Suprapubic skin (tissue), 4 donors: Measurements from ENCODE around the gene ACTR3C. TPM values are rescaled to one million over a fixed set of nuclear protein-coding genes. Genes with fewer than 3 reads are reported as not detected.
A peak's percentile ranks its signal among the peaks of the same experiment; 100 is the strongest.
"Not testable (repeated sequence)": the region's sequence is repeated elsewhere in the genome, so short reads cannot be mapped to it uniquely, and the experiment has no call there.

Source experiments
- DNase-seq, 2 donors: peaks; one replicate each; pipeline ENCODE4 v3.0.0-alpha.2; 2019; ENCODE audit warnings: low spot score in 2 of 2
- H3K27ac ChIP-seq: fragments of 200-600 bp; sonication (generic); one replicate; pipeline ENCODE4 v1.5.1; 2019
- H3K27me3 ChIP-seq: fragments of 200-600 bp; sonication (generic); one replicate; pipeline ENCODE4 v1.5.1; 2019
- H3K36me3 ChIP-seq: fragments of 200-600 bp; sonication (generic); one replicate; pipeline ENCODE4 v1.5.1; 2019
- H3K4me1 ChIP-seq: fragments of 200-600 bp; sonication (generic); one replicate; pipeline ENCODE4 v1.5.1; 2019
- H3K4me3 ChIP-seq: fragments of 200-600 bp; sonication (generic); one replicate; pipeline ENCODE4 v1.5.1; 2019; ENCODE audit warnings: mild to moderate bottlenecking
- H3K9me3 ChIP-seq: fragments of 200-600 bp; sonication (generic); one replicate; pipeline ENCODE4 v1.5.1; 2019
- WGBS: methylation state at CpG from one replicate; pipeline ENCODE4 v1.1.5; 2018; 5-methylcytosine and 5-hydroxymethylcytosine counted together
- total RNA-seq, 4 donors: library from RNA; depleted of rRNA; stranded (reverse); fragments of >200 nt; gene quantifications; one replicate each; pipeline ENCODE4 v1.1.0, GENCODE V29; 2016
- TF ChIP-seq, protein P1 (sequence below), 2 donors: fragments of 200-600 bp in 1 of 2; fragments of 450-650 bp in 1 of 2; sonication (generic) in 1 of 2; IDR thresholded peaks; one replicate each; pipeline ENCODE4 v1.5.1; 2016 to 2019; ENCODE audit warnings: antibody characterized with exemption in 2 of 2, mild to moderate bottlenecking in 1 of 2, moderate library complexity in 1 of 2

The ACTR3C gene
- total RNA-seq, 4 donors from 2014 or later, result 10.4 to 16.5 (median 13.1) TPM

DNA sequence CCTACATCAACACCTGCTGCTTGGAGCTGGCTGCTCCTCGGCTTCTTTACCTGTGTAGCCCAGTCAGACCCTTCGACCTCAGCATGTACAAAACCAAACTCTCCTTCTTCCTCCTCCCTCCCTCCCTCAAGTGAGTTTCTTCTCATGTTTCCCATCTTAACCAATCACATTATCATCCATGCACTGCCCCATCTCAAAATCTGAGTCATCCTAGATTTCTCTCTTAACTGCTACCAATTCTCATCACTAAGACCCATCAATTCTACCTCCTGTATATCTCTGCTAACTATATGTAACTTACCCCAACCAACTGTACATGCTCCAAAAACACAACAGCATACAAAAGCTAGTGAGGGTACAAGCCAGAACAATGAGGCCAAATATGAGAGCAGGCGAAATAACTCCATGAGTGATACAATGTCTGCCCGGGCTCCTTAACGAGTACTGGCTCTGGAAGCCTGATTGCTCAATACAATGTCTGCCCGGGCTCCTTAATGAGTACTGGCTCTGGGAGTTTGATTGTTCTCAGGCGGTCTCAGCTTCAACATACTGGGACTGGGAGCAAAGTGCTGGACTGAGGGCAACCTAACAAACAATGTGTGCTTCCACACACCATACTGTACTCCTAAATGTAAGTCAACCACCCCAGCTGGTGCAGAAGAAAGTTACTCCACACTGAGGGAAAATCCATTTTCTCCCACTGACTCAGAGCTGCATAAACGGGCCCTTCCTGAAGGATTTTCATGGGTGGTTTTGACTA is 18.7 kb downstream of the ACTR3C start:
- WGBS, result 95% methylated on average over 2 of the region's 8 CpGs
- not testable (repeated sequence) for H3K4me1 ChIP-seq, H3K36me3 ChIP-seq, H3K4me3 ChIP-seq, H3K9me3 ChIP-seq, DNase-seq, H3K27me3 ChIP-seq, H3K27ac ChIP-seq

DNA sequence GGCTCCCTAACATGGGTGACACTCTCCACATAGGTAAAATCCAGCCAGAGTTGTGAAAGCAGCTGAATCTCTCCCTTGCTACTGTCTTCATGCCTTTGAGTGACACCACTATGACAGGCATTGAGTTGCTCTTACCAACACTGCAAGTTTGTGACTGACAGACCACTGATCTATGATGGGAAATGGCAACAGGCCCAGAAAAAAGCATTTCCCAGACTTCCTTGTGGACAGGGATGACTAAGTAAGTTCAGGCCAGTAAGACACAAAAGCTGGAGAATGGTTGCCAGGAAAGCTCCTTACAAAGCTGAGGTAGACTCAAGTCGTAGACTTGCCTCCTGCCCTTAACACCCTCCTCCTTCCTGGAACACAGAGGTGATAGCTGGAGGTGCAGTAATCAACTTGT is 20.4 kb downstream of the ACTR3C start:
- 67% methylated on average over 1 of the region's 1 CpG for WGBS
- DNase-seq, result not testable (repeated sequence)

DNA sequence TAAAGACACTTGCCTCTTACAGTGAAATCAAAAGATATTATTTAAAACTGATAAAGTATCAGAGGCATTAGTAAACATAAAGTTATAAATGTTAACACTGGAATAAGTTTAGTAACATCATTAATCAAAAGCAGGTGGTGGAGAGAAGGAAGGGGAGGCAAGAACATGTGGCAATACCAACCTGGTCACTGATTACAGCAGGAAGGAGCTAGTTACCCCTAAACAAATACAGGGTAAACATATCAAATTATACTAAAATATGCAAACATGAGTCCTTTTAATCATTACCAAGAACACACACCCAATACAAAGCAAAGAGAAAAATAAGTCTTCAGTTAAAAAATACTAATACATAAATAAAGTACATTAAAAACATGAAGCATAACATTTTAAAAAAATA is 25.4 kb downstream of the ACTR3C start:
- DNase-seq, H3K4me3 ChIP-seq, H3K4me1 ChIP-seq, H3K27ac ChIP-seq, H3K36me3 ChIP-seq, H3K9me3 ChIP-seq, H3K27me3 ChIP-seq: not testable (repeated sequence)

More for the DNA sequence above, 20.4 kb downstream of the ACTR3C start:
- H3K36me3 ChIP-seq, H3K4me1 ChIP-seq, H3K4me3 ChIP-seq, H3K27me3 ChIP-seq, H3K9me3 ChIP-seq, H3K27ac ChIP-seq: not testable (repeated sequence)

DNA sequence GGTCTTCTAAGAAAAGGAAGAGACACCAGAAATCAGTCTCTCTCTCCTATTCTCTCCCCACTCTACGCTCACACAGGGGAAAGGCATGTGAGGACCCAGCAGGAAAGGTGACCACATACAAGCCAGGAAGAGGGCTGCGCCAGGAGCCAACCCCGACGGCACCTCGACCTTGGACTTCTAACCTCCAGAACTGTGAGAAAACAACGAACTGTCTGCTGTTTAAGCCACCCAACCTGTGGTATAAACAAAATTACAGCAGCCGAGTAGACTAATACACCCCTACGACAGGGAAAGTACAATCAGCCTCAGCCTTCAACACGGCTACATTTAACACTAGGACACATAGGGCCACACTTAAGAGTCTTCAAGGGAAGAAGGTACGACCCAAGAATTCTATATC is 26.5 kb downstream of the ACTR3C start:
- WGBS, result 79% methylated on average over 5 of the region's 10 CpGs
- H3K9me3 ChIP-seq, DNase-seq: not testable (repeated sequence)

DNA sequence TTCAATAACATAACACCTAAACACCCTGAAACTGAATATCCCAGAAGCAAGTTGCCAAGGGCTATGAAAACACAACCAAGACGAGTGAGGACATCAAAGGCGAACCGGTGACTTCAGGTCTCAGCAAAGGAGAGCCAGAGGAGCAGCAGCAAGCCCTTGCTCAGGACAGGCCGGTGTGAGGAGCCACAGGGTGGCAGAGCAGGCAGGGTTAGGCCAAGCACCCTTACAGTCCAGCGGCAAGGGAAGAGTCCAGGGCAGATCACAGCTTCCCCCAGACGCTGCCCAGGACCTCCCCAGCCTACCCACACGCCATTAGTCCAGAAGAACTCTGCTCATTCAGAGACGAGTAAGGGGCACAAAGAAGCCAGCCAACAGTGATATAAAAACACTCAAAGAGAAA is 27.7 kb downstream of the ACTR3C start:
- DNase-seq, H3K4me1 ChIP-seq, H3K9me3 ChIP-seq, H3K4me3 ChIP-seq, H3K36me3 ChIP-seq, H3K27me3 ChIP-seq, H3K27ac ChIP-seq: not testable (repeated sequence)
- no CpG with 5 or more reads among the region's 8 CpGs for WGBS

More for the DNA sequence above, 26.5 kb downstream of the ACTR3C start:
- not testable (repeated sequence) for H3K27ac ChIP-seq, H3K27me3 ChIP-seq, H3K36me3 ChIP-seq, H3K4me1 ChIP-seq, H3K4me3 ChIP-seq

DNA sequence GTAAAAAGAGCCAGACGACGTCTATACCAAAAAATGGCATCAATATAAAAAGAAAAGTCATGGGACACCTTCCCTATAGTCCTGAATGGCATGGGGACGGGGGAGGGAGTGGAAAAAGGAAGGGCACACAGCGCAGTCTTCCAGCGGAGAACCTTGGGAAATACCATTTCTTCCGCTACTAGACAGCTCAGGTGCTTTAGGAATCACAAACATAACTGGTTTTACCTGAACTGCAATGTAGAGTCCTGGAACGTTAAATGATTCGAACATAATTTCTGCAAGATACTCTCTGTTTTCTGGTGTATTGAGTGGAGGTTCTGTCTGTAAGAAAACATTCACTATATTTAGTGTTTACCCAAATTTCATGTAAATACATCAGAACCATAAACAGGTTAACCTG is 28.3 kb downstream of the ACTR3C start:
- not testable (repeated sequence) for H3K9me3 ChIP-seq, H3K4me1 ChIP-seq, DNase-seq, H3K27ac ChIP-seq, H3K36me3 ChIP-seq, H3K27me3 ChIP-seq, H3K4me3 ChIP-seq
- WGBS, result 84% methylated on average over 8 of the region's 8 CpGs

DNA sequence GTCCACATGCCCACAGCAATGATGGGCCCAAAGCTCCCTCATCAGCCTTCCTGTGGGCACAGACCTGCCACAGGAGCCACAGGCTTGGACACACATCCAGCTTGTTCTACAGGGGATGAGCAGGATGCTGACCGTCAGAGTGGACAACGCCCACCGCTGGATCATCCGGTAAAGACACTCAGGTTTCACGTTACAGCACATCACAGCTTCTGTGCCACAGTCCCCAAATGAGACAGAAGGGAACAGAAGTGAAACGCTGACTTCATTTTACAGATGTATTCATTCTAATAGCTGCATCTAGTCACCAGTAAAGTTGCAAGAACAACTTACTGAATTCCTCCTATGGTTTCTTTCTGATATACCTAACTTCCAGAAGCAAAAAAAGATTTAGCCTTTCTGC is 33.0 kb downstream of the ACTR3C start:
- DNase-seq, H3K4me3 ChIP-seq, H3K27ac ChIP-seq, H3K36me3 ChIP-seq, H3K27me3 ChIP-seq, H3K4me1 ChIP-seq, H3K9me3 ChIP-seq: not testable (repeated sequence)
- WGBS, result 62% methylated on average over 6 of the region's 6 CpGs

DNA sequence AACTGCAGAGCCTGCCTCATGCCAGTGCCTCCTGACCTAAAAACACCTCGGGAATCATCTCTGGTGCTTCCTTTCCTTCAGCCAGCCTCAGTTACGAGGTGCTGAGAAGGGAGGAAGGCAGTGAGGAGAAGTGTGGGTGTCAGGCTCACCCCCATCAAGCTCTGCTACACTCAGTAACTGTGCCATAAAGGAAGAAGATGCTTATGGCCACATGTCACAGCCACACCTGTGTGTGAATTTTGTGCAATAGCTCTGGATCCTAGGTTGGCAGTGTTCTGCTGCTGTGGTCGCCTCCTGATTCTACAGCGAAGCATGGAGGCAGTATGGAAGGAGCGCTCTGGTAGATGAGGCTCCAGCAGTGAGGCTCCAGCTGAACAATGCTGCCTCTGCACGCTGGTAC is 34.5 kb downstream of the ACTR3C start:
- H3K4me3 ChIP-seq, H3K27ac ChIP-seq, H3K9me3 ChIP-seq, H3K27me3 ChIP-seq, DNase-seq, H3K36me3 ChIP-seq, H3K4me1 ChIP-seq: not testable (repeated sequence)
- WGBS, result 100% methylated on average over 2 of the region's 6 CpGs

DNA sequence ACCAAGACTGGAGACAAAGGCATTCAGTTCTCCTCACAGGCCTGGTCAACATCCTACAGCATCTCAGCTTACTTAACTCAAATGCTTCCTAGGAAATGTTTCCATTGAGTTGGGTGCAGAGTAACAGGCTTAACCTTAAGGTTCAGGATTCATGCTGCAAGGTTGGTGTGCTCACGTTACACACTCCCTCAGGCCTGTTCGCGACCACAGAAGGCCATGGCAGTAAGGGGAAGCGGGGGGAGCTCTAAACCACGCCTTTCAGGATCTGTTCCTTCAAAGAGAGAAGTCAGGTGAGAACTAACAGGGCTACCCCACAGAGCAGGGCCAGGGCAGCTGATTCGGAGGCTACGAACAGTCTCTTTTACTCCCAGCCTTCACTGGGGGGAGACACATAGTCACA is 35.5 kb downstream of the ACTR3C start:
- not testable (repeated sequence) for H3K4me3 ChIP-seq, H3K27me3 ChIP-seq, H3K27ac ChIP-seq, H3K36me3 ChIP-seq, H3K4me1 ChIP-seq, DNase-seq, H3K9me3 ChIP-seq
- WGBS, result no CpG with 5 or more reads among the region's 7 CpGs

DNA sequence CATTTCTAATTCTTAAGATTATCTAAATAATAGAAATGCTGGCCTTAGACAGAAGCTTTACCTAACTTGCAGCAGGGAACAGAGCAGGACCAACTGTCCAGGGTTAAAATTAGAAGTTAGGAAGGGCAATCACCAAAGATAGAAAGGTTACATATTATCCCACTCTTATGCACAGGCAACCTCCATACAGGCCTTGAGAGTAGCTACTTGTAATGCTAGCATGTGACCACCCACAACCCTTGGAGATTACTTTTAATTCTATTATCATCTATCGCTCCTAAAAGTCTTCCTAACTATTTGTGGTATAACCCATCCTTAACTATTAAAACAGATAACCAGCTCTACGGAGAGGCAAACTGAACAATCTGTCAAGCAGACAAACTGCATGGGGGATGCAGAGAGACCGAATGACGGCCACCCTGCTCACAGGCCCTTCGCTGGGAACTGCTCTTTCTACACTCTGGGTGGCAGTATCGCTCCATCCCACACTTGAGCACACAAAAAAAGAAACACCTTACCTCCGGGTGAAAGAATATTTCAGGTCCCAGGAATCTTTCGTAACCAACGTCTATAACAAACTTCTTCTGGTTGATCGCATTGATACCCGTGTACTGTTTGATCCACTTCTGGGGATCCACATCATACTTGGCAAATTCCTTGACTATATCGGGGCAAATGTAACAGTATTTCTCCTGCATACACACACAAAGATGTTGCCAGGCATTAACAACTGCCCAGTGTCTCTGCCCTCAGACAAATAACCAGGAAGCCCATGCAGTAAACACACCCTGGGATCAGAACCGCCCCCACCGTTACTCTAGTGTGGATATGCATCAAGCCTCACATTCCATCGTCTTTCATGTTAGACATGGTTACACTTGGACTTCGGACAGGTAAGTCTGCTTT is 37.2 kb downstream of the ACTR3C start:
- not testable (repeated sequence) for H3K4me1 ChIP-seq, DNase-seq, H3K36me3 ChIP-seq, H3K27ac ChIP-seq, H3K9me3 ChIP-seq, H3K4me3 ChIP-seq, H3K27me3 ChIP-seq
- 29% methylated on average over 15 of the region's 16 CpGs for WGBS
- TF ChIP-seq, protein P1, sequence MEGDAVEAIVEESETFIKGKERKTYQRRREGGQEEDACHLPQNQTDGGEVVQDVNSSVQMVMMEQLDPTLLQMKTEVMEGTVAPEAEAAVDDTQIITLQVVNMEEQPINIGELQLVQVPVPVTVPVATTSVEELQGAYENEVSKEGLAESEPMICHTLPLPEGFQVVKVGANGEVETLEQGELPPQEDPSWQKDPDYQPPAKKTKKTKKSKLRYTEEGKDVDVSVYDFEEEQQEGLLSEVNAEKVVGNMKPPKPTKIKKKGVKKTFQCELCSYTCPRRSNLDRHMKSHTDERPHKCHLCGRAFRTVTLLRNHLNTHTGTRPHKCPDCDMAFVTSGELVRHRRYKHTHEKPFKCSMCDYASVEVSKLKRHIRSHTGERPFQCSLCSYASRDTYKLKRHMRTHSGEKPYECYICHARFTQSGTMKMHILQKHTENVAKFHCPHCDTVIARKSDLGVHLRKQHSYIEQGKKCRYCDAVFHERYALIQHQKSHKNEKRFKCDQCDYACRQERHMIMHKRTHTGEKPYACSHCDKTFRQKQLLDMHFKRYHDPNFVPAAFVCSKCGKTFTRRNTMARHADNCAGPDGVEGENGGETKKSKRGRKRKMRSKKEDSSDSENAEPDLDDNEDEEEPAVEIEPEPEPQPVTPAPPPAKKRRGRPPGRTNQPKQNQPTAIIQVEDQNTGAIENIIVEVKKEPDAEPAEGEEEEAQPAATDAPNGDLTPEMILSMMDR (IDR thresholded peaks at IDR 0.05), result peak; percentile 31 to 59

DNA sequence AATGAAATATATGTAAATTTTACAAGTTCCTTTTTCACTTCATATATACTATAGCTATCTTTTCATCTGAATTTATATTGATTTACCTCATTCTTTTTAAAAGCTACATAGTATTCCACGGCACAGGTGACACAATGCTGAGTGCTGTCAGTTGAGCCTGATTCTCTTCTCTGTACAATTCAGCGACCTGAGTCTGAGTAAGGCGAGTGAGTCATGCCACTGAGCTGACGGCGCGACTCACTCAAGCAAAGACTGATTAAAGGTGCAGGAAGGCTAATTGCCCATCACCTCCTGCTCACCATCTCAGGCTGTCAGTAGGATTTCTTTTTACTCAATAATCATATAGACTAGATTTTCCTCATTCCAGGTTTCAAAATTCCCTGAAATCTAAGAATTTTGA is 39.7 kb downstream of the ACTR3C start:
- H3K36me3 ChIP-seq, H3K4me1 ChIP-seq, H3K4me3 ChIP-seq, DNase-seq, H3K27me3 ChIP-seq, H3K9me3 ChIP-seq, H3K27ac ChIP-seq: not testable (repeated sequence)
- 76% methylated on average over 6 of the region's 6 CpGs for WGBS

DNA sequence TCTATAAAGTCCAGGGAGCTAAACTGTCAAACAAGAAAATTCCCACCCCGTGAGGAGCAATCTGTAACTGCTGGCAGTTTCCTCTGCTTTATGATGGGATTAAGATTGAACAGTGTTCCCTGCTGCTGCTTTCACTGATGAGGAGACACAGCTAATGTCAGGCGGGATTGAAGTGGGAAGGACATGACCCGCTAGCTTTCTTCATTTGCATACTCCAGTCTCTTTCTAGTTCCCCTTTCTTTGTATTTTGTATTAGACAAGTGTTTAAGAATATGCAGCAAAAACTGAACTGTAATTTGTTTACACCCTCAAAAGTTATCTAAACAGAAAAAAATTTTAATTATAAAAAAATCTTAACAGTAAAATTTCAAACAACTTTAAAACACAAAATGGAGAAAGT is 40.2 kb downstream of the ACTR3C start:
- not testable (repeated sequence) for H3K4me1 ChIP-seq

DNA sequence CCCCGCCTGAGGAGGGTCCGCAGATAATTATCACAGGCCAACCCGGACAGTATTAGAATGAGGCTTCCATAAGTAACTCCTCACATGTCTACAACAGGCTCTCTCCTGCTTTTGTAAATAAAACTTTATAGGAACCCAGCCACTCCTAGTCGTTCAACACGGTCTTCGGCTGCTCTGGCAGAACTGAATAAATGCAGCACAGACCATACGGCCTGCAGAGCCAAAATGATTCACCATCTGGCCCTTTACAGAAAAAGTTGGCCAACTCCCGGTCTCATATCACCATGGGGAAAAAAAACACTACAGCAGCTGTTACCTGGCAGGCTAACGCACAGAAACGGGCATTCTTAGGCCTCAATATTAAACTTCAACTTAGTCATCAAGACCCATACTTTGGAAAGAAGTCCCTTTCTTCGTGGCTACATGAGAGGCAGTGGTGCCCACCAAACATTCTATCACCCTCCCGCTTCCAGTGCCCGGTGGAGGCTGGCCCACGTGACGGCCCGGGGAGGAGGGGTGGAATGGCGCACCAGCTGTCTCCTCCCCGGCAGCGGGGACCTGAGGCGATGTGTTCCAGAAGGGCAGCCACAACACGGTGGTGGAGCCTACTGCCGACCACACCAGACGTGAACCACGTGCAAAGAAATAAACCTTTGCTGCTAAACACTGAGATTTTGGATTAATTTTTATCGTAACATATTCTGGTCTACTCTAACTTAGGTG is 41.5 kb downstream of the ACTR3C start:
- DNase-seq, result not testable (repeated sequence)
- no CpG with 5 or more reads among the region's 25 CpGs for WGBS

More for the DNA sequence above, 40.2 kb downstream of the ACTR3C start:
- not testable (repeated sequence) for H3K27ac ChIP-seq, H3K4me3 ChIP-seq, H3K27me3 ChIP-seq, H3K36me3 ChIP-seq, H3K9me3 ChIP-seq, DNase-seq
- WGBS, result 78% methylated on average over 2 of the region's 3 CpGs

More for the DNA sequence above, 41.5 kb downstream of the ACTR3C start:
- H3K4me1 ChIP-seq, H3K36me3 ChIP-seq, H3K27me3 ChIP-seq, H3K9me3 ChIP-seq, H3K27ac ChIP-seq, H3K4me3 ChIP-seq: not testable (repeated sequence)
